GM23248 (cell line): ENCODE data around the gene VWA1.

Experiments used
- EZH2 ChIP-seq: fragments of 200-600 bp; sonication (generic); IDR thresholded peaks from 2 replicates; pipeline ENCODE4 v1.6.1; 2018; ENCODE audit warnings: antibody characterized with exemption, mild to moderate bottlenecking; ENCODE audit not compliant: insufficient read depth, poor library complexity, severe bottlenecking
- EZH2phosphoT487 ChIP-seq: fragments of 200-600 bp; sonication (generic); IDR thresholded peaks from 2 replicates; pipeline ENCODE4 v1.6.1; 2018; ENCODE audit warnings: antibody characterized with exemption, moderate library complexity, mild to moderate bottlenecking, low read depth; ENCODE audit not compliant: insufficient read depth

DNA sequence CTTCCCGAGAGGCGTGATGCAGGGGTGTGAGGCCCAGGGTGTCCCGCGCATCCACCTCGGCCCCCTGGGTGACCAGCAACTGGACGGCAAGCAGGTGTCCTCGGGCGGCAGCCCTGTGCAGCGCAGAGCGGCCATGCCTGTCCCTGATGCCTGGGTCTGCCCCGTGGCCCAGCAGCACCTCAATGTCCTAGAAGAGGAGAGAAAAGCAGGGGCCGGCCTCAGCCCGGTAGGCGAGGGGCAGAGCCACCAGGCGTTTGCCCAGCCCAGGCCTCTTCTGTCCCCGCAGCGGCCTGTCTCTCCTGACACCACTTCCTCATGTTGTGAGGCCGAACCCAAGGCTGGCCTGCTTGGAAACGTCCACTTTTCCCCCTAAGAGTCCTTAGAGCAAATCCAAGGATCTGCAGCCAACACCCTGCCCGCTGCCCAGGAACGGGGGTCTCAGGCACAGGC is 16.1 kb upstream of the VWA1 start:
- TF ChIP-seq EZH2phosphoT487 (no peak), EZH2 (no peak)
